NCI-H1436 (cell line): ENCODE results near the gene GRIA3.

Experiments
- DNase-seq: peaks from one replicate; lab custom pipeline; 2025; lab: John Stamatoyannopoulos, UW

The GRIA3 gene

GRCh38 chrX:123184219-123184865 lies at the start of gene GRIA3:
Gene GRIA3, plus strand, starts transcription at chrX:123184278. Its CDS starts 258 bp downstream, at chrX:123184536.
- DNase-seq, result no peak

- DNase-seq, result no peak
Observed at GRCh38 chrX:123138473-123138872, 45.6 kb upstream of the GRIA3 start.

- no peak for DNase-seq
Observed at GRCh38 chrX:123140454-123140853, 43.6 kb upstream of the GRIA3 start.

GRCh38 chrX:123140904-123141303 lies 43.2 kb upstream of the GRIA3 start:
- DNase-seq, result no peak

GRCh38 chrX:123153846-123154335 lies 30.2 kb upstream of the GRIA3 start:
- no peak for DNase-seq

GRCh38 chrX:123155327-123155726 lies 28.8 kb upstream of the GRIA3 start:
- DNase-seq, result no peak

GRCh38 chrX:123157586-123157985 lies 26.5 kb upstream of the GRIA3 start:
- DNase-seq, result no peak

GRCh38 chrX:123159403-123159802 lies 24.7 kb upstream of the GRIA3 start:
- no peak for DNase-seq

- no peak for DNase-seq
Observed at GRCh38 chrX:123167621-123168020, 16.5 kb upstream of the GRIA3 start.

- no peak for DNase-seq
Observed at GRCh38 chrX:123169247-123169901, 14.7 kb upstream of the GRIA3 start.

- no peak for DNase-seq
Observed at GRCh38 chrX:123170546-123170945, 13.5 kb upstream of the GRIA3 start.

- no peak for DNase-seq
Observed at GRCh38 chrX:123171781-123172180, 12.3 kb upstream of the GRIA3 start.

GRCh38 chrX:123172869-123173268 lies 11.2 kb upstream of the GRIA3 start:
- no peak for DNase-seq

- no peak for DNase-seq
Observed at GRCh38 chrX:123173833-123174232, 10.2 kb upstream of the GRIA3 start.

- no peak for DNase-seq
Observed at GRCh38 chrX:123175366-123176122, 8.5 kb upstream of the GRIA3 start.

- no peak for DNase-seq
Observed at GRCh38 chrX:123181233-123181914, 2.7 kb upstream of the GRIA3 start.

GRCh38 chrX:123184866-123185276 lies 793 bp downstream of the GRIA3 start:
- no peak for DNase-seq

- no peak for DNase-seq
Observed at GRCh38 chrX:123185721-123186120, 1.6 kb downstream of the GRIA3 start.

- DNase-seq, result no peak
Observed at GRCh38 chrX:123186801-123187200, 2.7 kb downstream of the GRIA3 start.

- no peak for DNase-seq
Observed at GRCh38 chrX:123188081-123188480, 4.0 kb downstream of the GRIA3 start.

- no peak for DNase-seq
Observed at GRCh38 chrX:123189338-123189737, 5.3 kb downstream of the GRIA3 start.

GRCh38 chrX:123190096-123190495 lies 6.0 kb downstream of the GRIA3 start:
- DNase-seq, result no peak
